ENCODE results near the gene ISLR. TPM values are rescaled to one million over a fixed set of nuclear protein-coding genes. Genes with fewer than 3 reads are reported as not detected.

Gene ISLR
- total RNA-seq, 4 donors from 2014 or later = 0.91 to 38.0 (median 11.0) TPM

DNA sequence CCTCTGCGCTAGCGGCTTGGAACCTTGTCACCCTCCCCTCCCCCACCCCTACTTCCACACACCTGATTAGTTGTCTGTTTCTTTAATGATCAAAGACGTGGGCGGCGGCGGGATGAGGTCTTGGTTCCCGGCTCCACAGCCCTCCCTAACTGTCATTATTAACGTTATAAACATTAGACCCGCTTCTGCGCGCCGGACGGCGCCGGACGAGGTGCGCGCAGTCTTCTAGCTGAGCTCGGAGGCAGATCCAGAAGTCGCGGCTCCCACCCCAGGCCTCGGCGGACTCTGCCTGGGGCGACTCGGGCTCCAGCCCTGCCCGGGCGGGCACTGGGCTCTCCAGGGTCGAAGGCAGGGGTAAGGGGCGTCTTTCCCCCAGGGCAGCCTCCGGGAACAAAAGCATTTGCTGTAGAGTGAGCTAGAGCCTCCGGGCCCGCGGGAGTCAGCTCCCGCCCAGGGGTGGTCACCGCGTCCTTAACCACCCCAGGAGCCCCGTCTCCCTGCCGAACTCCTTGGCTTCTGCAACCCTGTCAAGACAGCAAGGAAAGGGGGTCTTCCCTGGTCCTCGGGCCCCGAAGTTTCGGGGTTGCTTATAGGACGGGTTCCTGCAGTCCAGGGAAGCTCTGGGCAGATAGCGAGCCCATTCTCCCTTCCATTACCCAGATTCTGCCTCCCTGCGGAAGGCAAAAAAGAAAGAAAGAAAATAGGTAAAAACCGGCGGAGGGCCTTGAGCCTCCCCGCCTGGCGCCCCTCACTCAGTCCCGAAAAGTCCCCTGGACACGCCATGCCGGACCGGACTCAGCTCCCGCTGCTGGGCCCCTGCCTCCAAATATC lies 45.3 kb upstream of the ISLR start:
- H3K27ac ChIP-seq = no peak overlapping the region
- no peak for DNase-seq

DNA sequence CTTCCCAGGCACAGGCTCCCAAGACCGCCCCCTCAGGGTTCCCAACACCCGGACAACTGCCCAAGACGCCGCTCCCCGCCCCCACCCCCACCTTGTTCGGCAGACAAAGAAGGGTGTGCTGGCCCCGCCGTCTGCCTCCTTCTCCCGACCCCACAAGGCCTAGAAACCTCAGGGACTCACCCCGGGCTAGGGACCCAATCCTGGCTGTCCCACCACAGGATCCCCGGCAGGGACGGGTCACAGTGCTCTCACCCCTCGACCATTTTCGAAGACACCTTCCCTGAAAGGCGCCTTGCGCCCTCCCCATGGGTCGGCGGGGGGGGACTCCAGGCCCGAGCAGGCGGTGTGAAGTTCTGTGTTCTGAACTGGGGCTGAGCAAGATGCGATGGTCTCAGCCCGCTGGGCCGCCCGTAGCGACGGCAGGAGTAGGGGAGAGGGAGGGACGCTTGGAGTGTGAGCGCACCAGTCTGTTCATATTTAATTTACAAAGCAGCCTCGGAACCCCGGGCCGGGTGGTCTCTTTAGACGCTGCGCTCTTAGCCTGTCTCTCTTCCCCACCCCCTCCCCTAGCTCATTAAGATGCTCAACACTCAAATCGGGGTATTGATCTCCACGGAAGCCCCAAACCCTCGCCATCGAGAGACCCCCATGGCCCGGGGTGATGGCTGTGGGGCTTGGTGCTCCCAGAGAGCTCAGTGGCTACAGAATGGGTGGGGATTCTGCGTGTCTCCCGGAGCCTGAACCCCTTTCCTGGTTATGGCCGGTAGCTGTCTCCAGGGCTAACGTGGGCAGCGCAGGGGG lies 44.5 kb upstream of the ISLR start:
- H3K4me3 ChIP-seq = peak overlapping the region in 2 of 4 donors; percentile 40 to 63
- intact Hi-C loops (cut with DNase I) = loop anchor here (5.0 kb wide), 2 partner anchors 173 to 193 kb away; no protein-coding TSS in a partner anchor
- H3K9me3 ChIP-seq = no peaks in the 10 kb centered on the region
- 3 to 25% methylated on average over 13 to 16 of the region's 43 CpGs for WGBS, 2 donors
- H3K27me3 ChIP-seq = peaks cover 22 to 100% (median 52%) of the 10 kb centered on the region in 4 donors
- no peaks in the 10 kb centered on the region for H3K36me3 ChIP-seq
- DNase-seq = no peak
- H3K4me1 ChIP-seq = peaks cover 18 to 56% (median 31%) of the 10 kb centered on the region in 3 donors
- H3K27ac ChIP-seq = no peak overlapping the region
- TF ChIP-seq POLR2A (IDR thresholded peaks at IDR 0.05) = no peak
- TF ChIP-seq, protein P1, sequence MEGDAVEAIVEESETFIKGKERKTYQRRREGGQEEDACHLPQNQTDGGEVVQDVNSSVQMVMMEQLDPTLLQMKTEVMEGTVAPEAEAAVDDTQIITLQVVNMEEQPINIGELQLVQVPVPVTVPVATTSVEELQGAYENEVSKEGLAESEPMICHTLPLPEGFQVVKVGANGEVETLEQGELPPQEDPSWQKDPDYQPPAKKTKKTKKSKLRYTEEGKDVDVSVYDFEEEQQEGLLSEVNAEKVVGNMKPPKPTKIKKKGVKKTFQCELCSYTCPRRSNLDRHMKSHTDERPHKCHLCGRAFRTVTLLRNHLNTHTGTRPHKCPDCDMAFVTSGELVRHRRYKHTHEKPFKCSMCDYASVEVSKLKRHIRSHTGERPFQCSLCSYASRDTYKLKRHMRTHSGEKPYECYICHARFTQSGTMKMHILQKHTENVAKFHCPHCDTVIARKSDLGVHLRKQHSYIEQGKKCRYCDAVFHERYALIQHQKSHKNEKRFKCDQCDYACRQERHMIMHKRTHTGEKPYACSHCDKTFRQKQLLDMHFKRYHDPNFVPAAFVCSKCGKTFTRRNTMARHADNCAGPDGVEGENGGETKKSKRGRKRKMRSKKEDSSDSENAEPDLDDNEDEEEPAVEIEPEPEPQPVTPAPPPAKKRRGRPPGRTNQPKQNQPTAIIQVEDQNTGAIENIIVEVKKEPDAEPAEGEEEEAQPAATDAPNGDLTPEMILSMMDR (IDR thresholded peaks at IDR 0.05) = no peak

More for the DNA sequence above, 45.3 kb upstream of the ISLR start:
- peaks cover 18 to 50% (median 31%) of the 10 kb centered on the region in 3 donors for H3K4me1 ChIP-seq
- WGBS, 2 donors = 5 to 38% methylated on average over 8 to 19 of the region's 53 CpGs
- H3K9me3 ChIP-seq = no peaks in the 10 kb centered on the region
- peaks cover 15 to 98% (median 45%) of the 10 kb centered on the region in 4 donors for H3K27me3 ChIP-seq
- H3K4me3 ChIP-seq = peak overlapping the region in 3 of 4 donors; percentile 30 to 63 (median 40)
- TF ChIP-seq POLR2A (IDR thresholded peaks at IDR 0.05) = no peak
- TF ChIP-seq, protein P1 (IDR thresholded peaks at IDR 0.05) = no peak
- intact Hi-C loops (cut with DNase I) = loop anchor here (5.0 kb wide), 2 partner anchors 174 to 194 kb away; no protein-coding TSS in a partner anchor
- no peaks in the 10 kb centered on the region for H3K36me3 ChIP-seq

DNA sequence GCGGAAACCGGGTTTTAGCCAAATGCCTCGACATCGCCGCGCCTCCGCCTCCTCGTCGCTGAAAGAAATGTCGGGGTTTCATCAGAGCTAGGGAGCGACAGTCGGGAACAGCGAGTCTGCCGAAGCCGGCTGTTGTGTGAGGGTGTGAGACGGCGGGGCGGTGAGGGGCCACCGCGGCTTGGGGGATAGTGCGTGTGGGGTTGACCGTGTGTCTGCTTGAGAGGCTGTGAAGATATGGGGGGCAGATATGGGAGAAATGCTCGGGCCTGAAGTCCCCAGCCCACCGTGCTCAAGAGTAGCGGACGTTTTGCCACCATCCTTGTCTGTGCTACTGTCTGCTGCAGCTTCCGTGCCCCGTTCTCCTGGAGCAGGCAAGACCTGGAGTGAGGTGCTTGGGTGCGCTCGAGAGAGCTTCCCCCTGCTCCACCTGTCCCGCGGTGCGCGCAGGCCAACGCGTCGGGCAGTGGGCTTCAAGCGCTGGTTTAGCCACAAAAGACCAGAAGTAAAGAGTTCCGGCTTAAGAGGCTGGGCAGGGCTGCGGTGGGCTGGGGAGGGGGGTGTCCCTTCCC lies 43.8 kb upstream of the ISLR start:
- Histone ChIP-seq H3K27me3 (peaks cover 27 to 100% (median 54%) of the 10 kb centered on the region in 4 donors), H3K4me1 (peaks cover 18 to 63% (median 31%) of the 10 kb centered on the region in 3 donors), H3K9me3 (no peaks in the 10 kb centered on the region), H3K36me3 (no peaks in the 10 kb centered on the region), H3K27ac (no peak overlapping the region), H3K4me3 (peak overlapping the region in 2 of 4 donors; percentile 19 to 63)
- 0 to 4% methylated on average over 12 to 15 of the region's 40 CpGs for whole genome bisulfite sequencing, 2 donors
- TF ChIP-seq, protein P1 (IDR thresholded peaks at IDR 0.05) = no peak
- TF ChIP-seq POLR2A (IDR thresholded peaks at IDR 0.05) = no peak
- intact Hi-C loops (cut with DNase I) = loop anchor here (5.0 kb wide), 2 partner anchors 173 to 193 kb away; no protein-coding TSS in a partner anchor
- DNase-seq = no peak

DNA sequence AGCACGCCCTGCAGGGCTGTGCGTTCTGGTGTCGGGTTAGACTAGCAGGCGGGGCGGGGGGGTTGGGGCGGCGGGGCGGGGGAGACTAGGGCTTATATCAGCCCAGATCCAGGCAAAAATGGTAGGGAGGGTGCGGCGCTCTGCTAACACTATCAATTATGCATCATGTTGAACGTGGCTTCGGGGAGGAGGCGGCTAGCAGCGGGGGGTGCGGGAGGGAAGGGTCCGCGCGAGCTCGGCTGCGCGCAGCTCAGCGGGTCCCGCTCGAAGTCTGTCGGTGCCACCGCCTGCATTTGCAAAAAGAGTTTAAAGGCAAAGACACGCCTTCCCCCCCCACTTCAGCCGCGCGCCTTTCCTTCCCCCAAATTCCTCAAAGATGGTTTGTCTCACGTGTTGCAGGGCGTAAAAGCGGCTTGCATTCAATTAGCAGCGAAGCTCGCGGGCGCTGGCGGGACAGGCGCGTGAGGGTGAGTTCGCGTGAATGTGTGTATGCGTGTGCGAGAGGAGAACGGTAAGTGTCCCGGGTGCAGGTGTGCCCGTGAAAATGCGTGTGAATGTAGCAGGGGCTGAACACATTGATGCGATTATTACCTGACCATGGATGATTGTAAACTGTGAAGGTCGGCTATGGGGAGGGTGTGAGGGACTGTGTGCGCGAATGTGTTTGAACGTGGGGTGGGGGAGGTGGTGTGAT lies 43.2 kb upstream of the ISLR start, which contains the start of gene ISLR2:
Gene ISLR2 (plus strand): TSS at position 432 of the 694 bp plus-strand sequence. CDS start 2,169 bp downstream, outside the sequence.
- TF ChIP-seq, protein P1 (IDR thresholded peaks at IDR 0.05) = no peak
- TF ChIP-seq POLR2A (IDR thresholded peaks at IDR 0.05) = no peak
- H3K4me3 ChIP-seq = peak within 1 kb of the TSS in 2 of 4 donors; percentile 19 to 63
- H3K36me3 ChIP-seq = no peaks in the 10 kb centered on the region
- H3K4me1 ChIP-seq = peaks cover 18 to 69% (median 33%) of the 10 kb centered on the region in 3 donors
- no peaks in the 10 kb centered on the region for H3K9me3 ChIP-seq
- DNase-seq = no peak
- WGBS, 2 donors = 2 to 4% methylated on average over 15 to 21 of the region's 53 CpGs
- H3K27me3 ChIP-seq = peaks cover 27 to 100% (median 61%) of the 10 kb centered on the region in 4 donors
- no peak within 1 kb of the TSS for H3K27ac ChIP-seq
- intact Hi-C loops (cut with DNase I) = no loop called here
